ENCODE measurements around the gene FMNL1. TPM values are rescaled to one million over a fixed set of nuclear protein-coding genes. Genes with fewer than 3 reads are reported as not detected.

The FMNL1 gene
- total and polyA plus RNA-seq, 4 donors, result 1.5 to 7.4 (median 4.8) TPM

- H3K9ac ChIP-seq (ENCODE audit: low read depth in 1 of 2, low read length in 2 of 2), result no peak overlapping the region
- no peaks in the 10 kb centered on the region for H3K9me3 ChIP-seq (ENCODE audit: control insufficient read depth in 4 of 4, low read length in 3 of 4)
- H3K36me3 ChIP-seq (ENCODE audit: control insufficient read depth in 4 of 4, insufficient read depth in 3 of 4, low read depth in 1 of 4, low read length in 3 of 4), result no peaks in the 10 kb centered on the region
- peaks cover 0 to 5% (median 0%) of the 10 kb centered on the region in 4 donors for H3K4me1 ChIP-seq (ENCODE audit: control insufficient read depth in 4 of 4, insufficient read depth in 4 of 4, low read length in 3 of 4)
- DNase-seq (ENCODE audit: low spot score), result no peak
- H3K4me3 ChIP-seq (ENCODE audit: low read depth in 1 of 3, low read length in 3 of 3), result no peak overlapping the region
- TF ChIP-seq NR2F2 (IDR thresholded peaks at IDR 0.05) (no peak), SP1 (IDR thresholded peaks at IDR 0.05) (no peak), RXRA (IDR thresholded peaks at IDR 0.05) (no peak), FOXA1 (IDR thresholded peaks at IDR 0.05) (no peak), YY1 (IDR thresholded peaks at IDR 0.05) (no peak), RAD21 (IDR thresholded peaks at IDR 0.05) (no peak), GABPA (IDR thresholded peaks at IDR 0.05 in 1 of 2, conservative IDR thresholded peaks at IDR 0.05 in 1 of 2) (no peak), ATF3 (IDR thresholded peaks at IDR 0.05) (no peak), TAF1 (conservative IDR thresholded peaks at IDR 0.05) (no peak), JUND (IDR thresholded peaks at IDR 0.05) (no peak), HNF4A (conservative IDR thresholded peaks at IDR 0.05) (no peak), EGR1 (IDR thresholded peaks at IDR 0.05; ENCODE audit: low read depth in 2 of 2) (no peak), HNF4G (IDR thresholded peaks at IDR 0.05) (no peak)
- TF ChIP-seq, protein P1, sequence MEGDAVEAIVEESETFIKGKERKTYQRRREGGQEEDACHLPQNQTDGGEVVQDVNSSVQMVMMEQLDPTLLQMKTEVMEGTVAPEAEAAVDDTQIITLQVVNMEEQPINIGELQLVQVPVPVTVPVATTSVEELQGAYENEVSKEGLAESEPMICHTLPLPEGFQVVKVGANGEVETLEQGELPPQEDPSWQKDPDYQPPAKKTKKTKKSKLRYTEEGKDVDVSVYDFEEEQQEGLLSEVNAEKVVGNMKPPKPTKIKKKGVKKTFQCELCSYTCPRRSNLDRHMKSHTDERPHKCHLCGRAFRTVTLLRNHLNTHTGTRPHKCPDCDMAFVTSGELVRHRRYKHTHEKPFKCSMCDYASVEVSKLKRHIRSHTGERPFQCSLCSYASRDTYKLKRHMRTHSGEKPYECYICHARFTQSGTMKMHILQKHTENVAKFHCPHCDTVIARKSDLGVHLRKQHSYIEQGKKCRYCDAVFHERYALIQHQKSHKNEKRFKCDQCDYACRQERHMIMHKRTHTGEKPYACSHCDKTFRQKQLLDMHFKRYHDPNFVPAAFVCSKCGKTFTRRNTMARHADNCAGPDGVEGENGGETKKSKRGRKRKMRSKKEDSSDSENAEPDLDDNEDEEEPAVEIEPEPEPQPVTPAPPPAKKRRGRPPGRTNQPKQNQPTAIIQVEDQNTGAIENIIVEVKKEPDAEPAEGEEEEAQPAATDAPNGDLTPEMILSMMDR (IDR thresholded peaks at IDR 0.05; ENCODE audit: low read depth, low read length, missing input control), result no peak
- TF ChIP-seq, protein P2, sequence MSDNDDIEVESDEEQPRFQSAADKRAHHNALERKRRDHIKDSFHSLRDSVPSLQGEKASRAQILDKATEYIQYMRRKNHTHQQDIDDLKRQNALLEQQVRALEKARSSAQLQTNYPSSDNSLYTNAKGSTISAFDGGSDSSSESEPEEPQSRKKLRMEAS (IDR thresholded peaks at IDR 0.05), result no peak
- H3K27me3 ChIP-seq (ENCODE audit: control insufficient read depth in 4 of 4, insufficient read depth in 4 of 4, low read length in 3 of 4), result no peaks in the 10 kb centered on the region
- no peak overlapping the region for H3K27ac ChIP-seq (ENCODE audit: low read depth in 1 of 2, low read length in 2 of 2)
- WGBS, result 53% methylated on average over 12 of the region's 12 CpGs
These were observed 9.2 kb downstream of the FMNL1 start for GRCh38 chr17:45230787-45231480.

GRCh38 chr17:45231481-45232116, 9.9 kb downstream of the FMNL1 start:
- 72% methylated on average over 19 of the region's 19 CpGs for WGBS
- no peak overlapping the region for H3K27ac ChIP-seq (ENCODE audit: low read depth in 1 of 2, low read length in 2 of 2)
- H3K4me3 ChIP-seq (ENCODE audit: low read depth in 1 of 3, low read length in 3 of 3), result no peak overlapping the region
- no peak overlapping the region for H3K9ac ChIP-seq (ENCODE audit: low read depth in 1 of 2, low read length in 2 of 2)
- H3K27me3 ChIP-seq (ENCODE audit: control insufficient read depth in 4 of 4, insufficient read depth in 4 of 4, low read length in 3 of 4), result no peaks in the 10 kb centered on the region
- no peak for DNase-seq (ENCODE audit: low spot score)
- no peaks in the 10 kb centered on the region for H3K36me3 ChIP-seq (ENCODE audit: control insufficient read depth in 4 of 4, insufficient read depth in 3 of 4, low read depth in 1 of 4, low read length in 3 of 4)
- TF ChIP-seq YY1 (IDR thresholded peaks at IDR 0.05) (no peak), RAD21 (IDR thresholded peaks at IDR 0.05) (peak in 1 of 2 donors; percentile 46)
- TF ChIP-seq, protein P3, sequence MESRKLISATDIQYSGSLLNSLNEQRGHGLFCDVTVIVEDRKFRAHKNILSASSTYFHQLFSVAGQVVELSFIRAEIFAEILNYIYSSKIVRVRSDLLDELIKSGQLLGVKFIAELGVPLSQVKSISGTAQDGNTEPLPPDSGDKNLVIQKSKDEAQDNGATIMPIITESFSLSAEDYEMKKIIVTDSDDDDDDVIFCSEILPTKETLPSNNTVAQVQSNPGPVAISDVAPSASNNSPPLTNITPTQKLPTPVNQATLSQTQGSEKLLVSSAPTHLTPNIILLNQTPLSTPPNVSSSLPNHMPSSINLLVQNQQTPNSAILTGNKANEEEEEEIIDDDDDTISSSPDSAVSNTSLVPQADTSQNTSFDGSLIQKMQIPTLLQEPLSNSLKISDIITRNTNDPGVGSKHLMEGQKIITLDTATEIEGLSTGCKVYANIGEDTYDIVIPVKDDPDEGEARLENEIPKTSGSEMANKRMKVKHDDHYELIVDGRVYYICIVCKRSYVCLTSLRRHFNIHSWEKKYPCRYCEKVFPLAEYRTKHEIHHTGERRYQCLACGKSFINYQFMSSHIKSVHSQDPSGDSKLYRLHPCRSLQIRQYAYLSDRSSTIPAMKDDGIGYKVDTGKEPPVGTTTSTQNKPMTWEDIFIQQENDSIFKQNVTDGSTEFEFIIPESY (IDR thresholded peaks at IDR 0.05), result no peak
- TF ChIP-seq, protein P1 (IDR thresholded peaks at IDR 0.05; ENCODE audit: low read depth, low read length, missing input control), result peak; percentile 24
- H3K9me3 ChIP-seq (ENCODE audit: control insufficient read depth in 4 of 4, low read length in 3 of 4), result no peaks in the 10 kb centered on the region
- peaks cover 0 to 5% (median 0%) of the 10 kb centered on the region in 4 donors for H3K4me1 ChIP-seq (ENCODE audit: control insufficient read depth in 4 of 4, insufficient read depth in 4 of 4, low read length in 3 of 4)

Measured in liver (tissue), 9 donors.